ENCODE data around the gene HMCN2.

- TF ChIP-seq EZH2phosphoT487 (IDR thresholded peaks at IDR 0.05; ENCODE audit: low read depth) = no peak
- no peak for TF ChIP-seq CTCF (IDR thresholded peaks at IDR 0.05; ENCODE audit: low read depth, low read length)
These were observed 115.4 kb downstream of the HMCN2 start for GRCh38 chr9:130380920-130381469.

Measured in OCI-LY3 (cell line).